Daoy (cell line): ENCODE measurements around the gene HSD11B2. TPM values are rescaled to one million over a fixed set of nuclear protein-coding genes. Genes with fewer than 3 reads are reported as not detected.
A peak's percentile ranks its signal among the peaks of the same experiment; 100 is the strongest.
"Not testable (repeated sequence)": the region's sequence is repeated elsewhere in the genome, so short reads cannot be mapped to it uniquely, and the experiment has no call there.

Experiments used
- DNase-seq: peaks from one replicate; pipeline ENCODE4 v3.0.0-alpha.2; 2015; ENCODE audit warnings: low read depth
- total RNA-seq: library from RNA; depleted of rRNA; stranded (reverse); fragments of >200 nt; shearing (Covaris generic); gene quantifications from 2 replicates; pipeline ENCODE4 v1.2.3, GENCODE V29; 2014

The HSD11B2 gene
- total RNA-seq, 1 experiment from 2014 or later = not detected

- DNase-seq = not testable (repeated sequence)
These were observed 15.5 kb upstream of the HSD11B2 start for GRCh38 chr16:67415421-67415820.

DNA sequence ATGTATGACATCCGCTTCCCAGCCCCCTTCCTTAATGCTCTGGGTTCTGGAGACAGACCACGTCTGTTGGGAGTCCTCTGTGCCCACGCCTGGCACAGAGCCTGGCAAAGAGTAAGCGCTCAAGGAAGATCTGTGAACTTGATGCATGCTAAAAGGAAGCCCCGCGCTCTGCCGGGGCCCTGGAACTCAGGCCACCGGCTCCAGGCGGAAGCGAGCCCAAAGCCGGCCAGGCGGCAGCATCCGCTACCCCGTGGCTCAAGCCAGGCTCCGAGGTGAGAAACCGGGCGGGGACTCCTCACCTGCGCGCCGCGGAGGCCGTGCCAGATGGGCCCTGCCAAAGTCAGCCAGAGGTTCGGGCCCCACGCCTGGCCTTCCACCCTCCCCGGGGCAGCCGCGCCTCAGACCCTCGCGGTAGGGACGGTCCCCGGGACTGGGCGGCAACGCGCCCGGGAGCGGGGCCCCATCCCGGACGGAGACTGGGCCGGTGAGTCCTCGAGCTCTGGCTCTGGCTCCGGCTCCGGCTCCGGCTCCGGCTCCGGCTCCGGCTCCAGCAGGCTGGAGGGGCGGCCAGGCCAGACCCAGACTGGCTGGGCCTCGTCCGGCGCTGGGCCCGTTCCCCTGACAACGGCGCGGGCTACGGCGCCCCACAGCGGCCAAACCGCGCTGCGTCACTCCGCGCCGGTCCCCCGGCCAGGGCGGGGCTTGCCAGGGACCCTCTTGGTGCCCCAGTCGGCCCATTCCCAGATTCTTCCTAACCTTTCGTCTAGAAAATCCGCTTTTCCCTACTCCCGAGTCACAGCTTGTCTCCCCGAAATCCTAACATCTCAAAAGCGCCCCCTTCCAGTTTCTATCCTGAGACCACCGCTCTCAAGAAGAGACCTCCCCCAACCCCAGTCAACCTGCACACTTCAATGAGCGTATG, 14.8 kb upstream of the HSD11B2 start, which contains the start of gene ZDHHC1:
Gene ZDHHC1, minus strand, starts transcription at position 606 of the 922 bp plus-strand sequence. CDS start 8,702 bp downstream, outside the sequence.
- peak; percentile 81 for DNase-seq

DNA sequence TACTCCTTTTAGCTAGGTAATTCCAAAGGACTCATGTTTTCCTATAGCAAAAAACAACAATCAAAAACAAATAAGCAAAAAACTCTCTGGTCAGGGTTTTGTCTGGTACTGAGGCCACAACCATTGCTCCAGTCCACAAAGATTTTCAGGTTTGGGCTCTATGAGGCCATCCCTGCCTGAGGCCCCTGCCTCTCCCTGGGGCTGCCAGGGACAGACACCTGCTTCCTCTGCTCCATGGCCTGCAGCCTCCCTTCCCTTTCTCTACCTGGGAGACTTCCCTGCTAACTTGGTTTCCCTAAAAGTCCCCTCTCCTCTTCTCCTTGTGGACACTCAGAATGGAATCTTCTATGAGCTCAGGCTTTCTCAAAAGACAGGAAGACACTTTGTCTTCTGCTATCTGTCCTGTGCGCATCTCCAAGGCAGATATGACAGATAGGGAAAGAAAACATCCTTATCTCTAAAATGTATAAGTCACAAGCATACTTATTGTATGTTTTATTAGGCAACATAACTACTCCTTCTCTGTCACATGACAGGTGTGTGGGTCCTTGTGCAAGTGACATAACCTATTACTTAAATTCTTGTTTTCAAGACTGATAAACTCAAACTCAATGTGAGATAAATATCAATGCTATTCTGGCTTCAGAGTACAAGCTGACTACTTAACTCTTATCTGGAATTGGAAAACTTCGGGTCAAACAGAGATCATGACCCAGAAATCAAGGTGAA, 13.4 kb upstream of the HSD11B2 start:
- no peak for DNase-seq

GRCh38 chr16:67419502-67419901, 11.4 kb upstream of the HSD11B2 start:
- DNase-seq = peak; percentile 25

- no peak for DNase-seq
These were observed 11.0 kb upstream of the HSD11B2 start for GRCh38 chr16:67419931-67420330.

DNA sequence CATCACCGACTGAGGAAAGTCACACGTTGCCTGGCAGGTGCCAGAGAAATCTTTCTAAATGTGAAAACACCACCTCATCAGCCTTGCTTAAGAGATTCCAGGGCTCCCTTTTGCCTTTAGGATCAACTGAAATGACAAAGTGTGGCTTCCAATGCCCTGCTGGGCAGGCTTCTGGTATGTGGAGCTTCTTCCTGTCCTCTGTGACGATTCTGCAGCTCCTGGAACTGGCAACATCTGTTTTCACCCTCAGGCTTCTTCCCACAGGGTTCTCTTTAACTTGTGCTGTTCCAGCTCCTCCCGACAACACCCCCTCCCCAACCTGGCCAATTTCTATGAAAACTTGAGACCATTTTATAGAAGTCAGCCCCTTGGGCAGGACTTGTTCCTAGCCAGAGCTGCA, 9.9 kb upstream of the HSD11B2 start:
- no peak for DNase-seq

- DNase-seq = no peak
These were observed 7.9 kb upstream of the HSD11B2 start for GRCh38 chr16:67423015-67423414.

GRCh38 chr16:67423611-67424260, 7.2 kb upstream of the HSD11B2 start:
- no peak for DNase-seq

GRCh38 chr16:67424261-67424615, 6.7 kb upstream of the HSD11B2 start:
- no peak for DNase-seq

GRCh38 chr16:67425061-67425460, 5.9 kb upstream of the HSD11B2 start:
- DNase-seq = no peak

GRCh38 chr16:67425580-67425979, 5.3 kb upstream of the HSD11B2 start:
- no peak for DNase-seq

DNA sequence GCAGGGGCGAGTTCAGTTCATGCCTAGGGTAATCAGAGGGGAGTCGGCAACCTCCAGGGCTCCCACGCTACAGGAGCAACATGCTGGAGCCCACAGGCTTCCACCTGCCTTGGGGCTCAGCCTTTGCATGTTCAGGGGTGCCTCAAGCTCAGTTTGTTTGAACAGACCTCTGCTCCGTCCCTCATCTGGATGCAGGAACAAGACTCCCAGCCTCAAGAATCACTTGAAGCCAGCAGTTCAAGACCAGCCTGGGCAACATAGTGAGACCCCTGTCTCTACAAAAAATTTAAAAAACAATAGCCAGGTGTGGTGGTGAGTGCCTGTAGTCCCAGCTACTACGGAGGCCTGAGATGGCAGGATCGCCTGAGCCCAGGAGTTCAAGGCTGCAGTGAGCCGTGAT, 4.9 kb upstream of the HSD11B2 start:
- DNase-seq = no peak

DNA sequence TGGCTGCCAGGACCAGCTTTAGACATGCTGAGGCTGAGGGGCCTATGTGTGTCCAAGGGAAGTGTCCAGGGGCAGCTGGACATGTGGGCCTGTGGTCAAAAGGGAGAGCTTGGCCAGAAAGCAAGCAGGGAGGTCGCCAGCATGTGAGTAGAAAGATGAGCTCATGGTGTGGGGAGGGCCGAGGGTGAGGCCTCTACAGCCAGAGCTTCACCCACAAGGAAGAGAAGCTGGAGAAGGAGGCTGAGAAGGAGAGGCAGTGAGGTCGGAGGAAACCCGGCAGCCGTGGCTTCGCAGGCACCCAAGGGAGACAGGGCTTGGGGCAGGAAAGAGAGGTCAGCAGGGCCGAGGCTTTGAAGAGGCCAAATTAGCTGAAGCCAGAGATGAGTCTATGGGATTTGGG, 4.0 kb upstream of the HSD11B2 start:
- no peak for DNase-seq

- DNase-seq = peak; percentile 69
These were observed 2.7 kb upstream of the HSD11B2 start for GRCh38 chr16:67428146-67428731.

DNA sequence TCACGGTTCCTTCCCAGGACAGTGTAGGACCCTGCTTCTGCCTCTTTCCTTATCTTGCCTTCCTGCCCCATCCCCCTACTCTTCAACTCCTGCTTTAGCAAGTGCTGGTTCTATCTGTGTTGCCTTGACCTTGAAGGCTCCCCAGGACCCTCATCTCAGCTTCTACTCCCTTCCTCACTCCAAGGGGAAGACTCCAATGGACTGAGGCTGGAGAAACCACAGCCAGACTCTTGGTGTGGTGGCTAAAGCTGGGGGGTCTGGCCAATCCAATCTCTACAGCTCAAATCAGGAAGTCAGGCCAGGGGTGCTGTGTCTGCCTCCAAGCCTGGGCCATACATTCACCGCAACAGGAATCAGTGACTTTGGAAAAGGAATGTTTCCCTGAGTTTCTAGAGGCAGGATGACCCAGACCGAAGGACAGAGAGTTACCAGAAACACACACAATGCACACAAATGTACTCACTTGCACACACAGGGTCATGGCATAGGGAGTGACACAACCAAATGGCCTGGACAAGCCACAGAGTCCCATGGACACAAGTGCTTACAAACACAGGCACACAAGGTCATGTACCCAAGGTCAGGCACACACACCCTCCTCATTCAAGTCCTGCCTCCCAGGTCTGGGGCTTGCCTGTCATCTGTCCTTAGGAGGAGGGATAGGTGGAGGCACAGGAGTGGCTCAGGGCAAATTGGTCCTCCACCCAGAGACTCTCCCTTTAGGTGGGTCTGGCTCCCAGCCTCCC, 1.7 kb upstream of the HSD11B2 start:
- DNase-seq = no peak

DNA sequence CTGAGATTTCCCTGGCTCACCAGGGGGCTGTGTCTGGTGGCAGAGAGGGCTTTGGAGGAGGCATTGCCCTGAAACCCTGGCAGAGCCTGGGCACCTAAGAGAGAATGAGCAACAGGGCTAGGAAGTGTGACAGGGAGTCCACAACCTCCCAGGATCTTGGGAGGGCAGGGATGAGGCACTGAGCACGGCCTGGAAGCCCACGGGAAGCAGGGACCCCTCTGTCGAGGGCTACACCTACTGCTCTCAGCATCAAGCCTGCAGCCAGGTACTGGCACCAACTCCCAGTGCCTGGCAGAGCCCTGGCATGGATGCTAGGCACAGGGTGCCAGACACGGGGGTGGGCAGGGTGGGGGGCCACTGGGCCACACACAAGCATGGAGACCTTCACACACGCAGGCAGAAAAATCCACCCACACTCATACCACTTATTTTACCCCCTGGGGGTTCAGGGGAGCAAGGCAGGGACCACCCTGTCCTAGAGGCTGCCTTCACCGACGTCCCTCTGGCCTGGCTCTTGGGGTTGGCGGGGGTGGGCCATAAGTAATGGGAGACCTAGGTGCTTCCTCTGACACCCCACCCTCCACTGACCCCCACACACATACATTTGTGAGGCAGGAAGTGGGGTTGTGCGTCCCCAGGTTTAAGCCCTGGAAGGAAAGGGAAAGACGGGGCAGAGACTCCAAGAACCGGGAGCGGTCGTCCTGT, 970 bp upstream of the HSD11B2 start:
- no peak for DNase-seq

DNA sequence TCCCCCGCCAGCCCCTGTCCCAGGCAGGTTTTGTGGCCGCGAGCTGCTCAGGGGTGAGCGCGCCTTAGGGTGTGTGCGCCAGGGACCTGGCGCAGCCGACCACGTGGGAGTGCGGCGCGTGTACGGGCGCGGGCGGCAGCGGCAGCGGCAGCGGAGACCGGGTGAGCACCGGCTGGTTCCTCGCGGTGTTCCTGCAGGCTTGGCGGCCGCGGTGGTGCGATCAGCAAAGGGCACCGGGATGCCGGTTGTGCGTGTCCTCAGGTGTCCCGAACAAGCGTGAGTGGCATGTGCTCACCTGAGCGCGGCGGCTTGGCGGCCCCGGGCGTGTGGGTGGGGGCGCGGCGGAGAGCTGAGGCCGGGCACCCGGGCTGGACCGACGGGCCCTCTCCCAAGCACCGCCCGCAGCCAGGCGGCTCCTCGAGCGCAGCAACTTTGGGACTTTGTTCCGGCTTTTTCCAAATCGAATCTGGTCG, 381 bp upstream of the HSD11B2 start:
- DNase-seq = peak; percentile 21

DNA sequence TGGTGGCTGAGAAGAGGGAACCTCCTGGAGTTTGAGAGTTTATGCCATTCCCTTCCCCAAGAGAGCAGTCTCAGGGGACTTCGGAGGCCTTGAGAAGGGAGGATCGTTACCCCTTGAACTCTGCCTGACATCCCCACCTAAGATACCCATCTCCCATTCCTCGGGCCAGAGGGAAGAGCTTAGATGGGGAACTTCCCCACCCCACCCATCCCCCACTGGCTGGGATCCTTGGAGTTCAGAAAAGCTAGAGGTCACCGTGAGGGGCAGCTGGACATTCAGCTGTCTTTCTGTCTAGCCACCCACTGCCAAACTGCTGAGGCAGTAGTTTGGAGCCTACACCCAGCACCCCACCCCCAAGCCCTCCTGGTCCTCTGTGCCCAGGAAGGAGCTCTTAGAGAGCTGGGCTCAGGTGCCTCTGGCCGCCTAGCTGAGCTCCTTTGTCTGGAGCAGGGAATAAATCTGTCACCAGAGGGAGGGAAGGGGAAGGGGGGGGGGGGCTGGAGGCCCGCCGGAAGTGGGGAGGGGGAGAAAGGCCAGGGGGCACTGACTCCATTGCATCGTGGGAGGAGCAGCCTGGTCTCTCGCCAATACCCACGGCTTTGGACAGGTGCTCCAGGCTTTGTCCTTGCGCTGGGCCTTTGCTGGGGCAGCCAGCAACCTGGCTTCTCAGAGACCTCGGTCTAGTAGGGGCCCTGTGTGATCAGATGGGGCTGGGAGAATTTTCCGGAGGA, 1.0 kb downstream of the HSD11B2 start:
- DNase-seq = no peak

DNA sequence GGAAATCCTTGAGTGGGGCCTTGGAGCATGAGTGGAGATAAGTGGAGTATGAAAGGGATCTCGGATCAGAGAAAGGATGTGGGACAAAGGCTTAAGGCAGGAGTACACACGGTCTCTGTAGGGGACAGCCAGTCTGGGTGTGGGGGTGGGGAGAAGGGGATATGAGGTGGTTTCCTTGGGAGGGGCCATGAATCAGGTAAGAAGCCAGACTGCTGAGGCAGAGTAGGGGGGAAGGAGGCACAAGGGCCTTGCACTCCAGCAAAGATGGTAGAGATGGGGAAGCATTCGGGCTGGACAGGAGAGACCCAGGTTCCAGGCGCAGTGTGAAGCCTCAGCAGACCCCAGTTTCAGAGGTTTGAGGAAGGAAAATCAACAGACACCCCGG, 1.6 kb downstream of the HSD11B2 start:
- DNase-seq = no peak
